Neuron (in vitro differentiated cells): ENCODE data around the gene ALG12.

ENCODE experiments used
- H2AFZ ChIP-seq: one replicate; pipeline ENCODE4 v1.6.1; 2013; ENCODE audit warnings: low read depth, mild to moderate bottlenecking, inconsistent platforms, low read length, moderate library complexity
- H3K27me3 ChIP-seq: one replicate; pipeline ENCODE4 v1.6.1; 2013; ENCODE audit warnings: low read length; ENCODE audit not compliant: insufficient read depth
- H3K36me3 ChIP-seq: one replicate; pipeline ENCODE4 v1.6.1; 2013; ENCODE audit warnings: low read length; ENCODE audit not compliant: insufficient read depth
- H3K4me1 ChIP-seq: one replicate; pipeline ENCODE4 v1.6.1; 2013; ENCODE audit warnings: low read length; ENCODE audit not compliant: insufficient read depth
- H3K4me3 ChIP-seq: 2 replicates; pipeline ENCODE4 v1.5.1; 2013; ENCODE audit warnings: mild to moderate bottlenecking, low read length, moderate library complexity
- H3K9me3 ChIP-seq: one replicate; pipeline ENCODE4 v1.6.1; 2013; ENCODE audit warnings: low read length

Gene ALG12

GRCh38 chr22:49925525-49926128 is 7.4 kb upstream of the ALG12 start:
- H3K4me3 ChIP-seq: no peak overlapping the region

GRCh38 chr22:49924113-49924833 is 6.0 kb upstream of the ALG12 start:
- Histone ChIP-seq H3K4me3 (no peak overlapping the region), H3K4me1 (peaks cover 15% of the 10 kb centered on the region), H2AFZ (no peak overlapping the region), H3K36me3 (peaks cover 7% of the 10 kb centered on the region), H3K27me3 (no peaks in the 10 kb centered on the region), H3K9me3 (no peaks in the 10 kb centered on the region)

More at GRCh38 chr22:49925525-49926128, 7.4 kb upstream of the ALG12 start:
- Histone ChIP-seq H3K4me1 (peaks cover 11% of the 10 kb centered on the region), H2AFZ (no peak overlapping the region), H3K27me3 (peaks cover 3% of the 10 kb centered on the region), H3K36me3 (peaks cover 2% of the 10 kb centered on the region), H3K9me3 (no peaks in the 10 kb centered on the region)

GRCh38 chr22:49923445-49923844 is 5.2 kb upstream of the ALG12 start:
- H3K27me3 ChIP-seq: no peaks in the 10 kb centered on the region
- no peak overlapping the region for H3K4me3 ChIP-seq
- peaks cover 7% of the 10 kb centered on the region for H3K36me3 ChIP-seq
- H2AFZ ChIP-seq: no peak overlapping the region
- H3K4me1 ChIP-seq: peaks cover 20% of the 10 kb centered on the region
- H3K9me3 ChIP-seq: no peaks in the 10 kb centered on the region

- no peak overlapping the region for H3K4me3 ChIP-seq
- no peaks in the 10 kb centered on the region for H3K27me3 ChIP-seq
- peaks cover 20% of the 10 kb centered on the region for H3K4me1 ChIP-seq
- peaks cover 7% of the 10 kb centered on the region for H3K36me3 ChIP-seq
- H2AFZ ChIP-seq: no peak overlapping the region
- no peaks in the 10 kb centered on the region for H3K9me3 ChIP-seq
Measured at GRCh38 chr22:49922926-49923325, 4.7 kb upstream of the ALG12 start.

- Histone ChIP-seq H3K4me1 (peaks cover 20% of the 10 kb centered on the region), H3K9me3 (no peaks in the 10 kb centered on the region), H2AFZ (no peak overlapping the region), H3K4me3 (no peak overlapping the region), H3K27me3 (no peaks in the 10 kb centered on the region), H3K36me3 (peaks cover 7% of the 10 kb centered on the region)
Measured at GRCh38 chr22:49922484-49922883, 4.2 kb upstream of the ALG12 start.

- Histone ChIP-seq H2AFZ (no peak overlapping the region), H3K36me3 (peaks cover 7% of the 10 kb centered on the region), H3K9me3 (no peaks in the 10 kb centered on the region), H3K27me3 (no peaks in the 10 kb centered on the region), H3K4me3 (no peak overlapping the region), H3K4me1 (peaks cover 14% of the 10 kb centered on the region)
Measured at GRCh38 chr22:49921508-49922278, 3.5 kb upstream of the ALG12 start.

- H2AFZ ChIP-seq: no peak overlapping the region
- H3K4me3 ChIP-seq: no peak overlapping the region
- H3K9me3 ChIP-seq: no peaks in the 10 kb centered on the region
- H3K27me3 ChIP-seq: no peaks in the 10 kb centered on the region
- peaks cover 14% of the 10 kb centered on the region for H3K4me1 ChIP-seq
- H3K36me3 ChIP-seq: peaks cover 7% of the 10 kb centered on the region
Measured at GRCh38 chr22:49920859-49921258, 2.6 kb upstream of the ALG12 start.

- Histone ChIP-seq H3K4me1 (peaks cover 14% of the 10 kb centered on the region), H3K36me3 (peaks cover 5% of the 10 kb centered on the region), H3K4me3 (peak overlapping the region; percentile 72), H3K27me3 (no peaks in the 10 kb centered on the region), H3K9me3 (no peaks in the 10 kb centered on the region), H2AFZ (peak overlapping the region; percentile 75)
Measured at GRCh38 chr22:49918911-49919881, 958 bp upstream of the ALG12 start.

- Histone ChIP-seq H2AFZ (no peak overlapping the region), H3K4me1 (peaks cover 14% of the 10 kb centered on the region), H3K36me3 (peaks cover 16% of the 10 kb centered on the region), H3K4me3 (peak overlapping the region; percentile 8), H3K27me3 (no peaks in the 10 kb centered on the region), H3K9me3 (no peaks in the 10 kb centered on the region)
Measured at GRCh38 chr22:49916831-49917230, 1.4 kb downstream of the ALG12 start.

- Histone ChIP-seq H3K36me3 (peaks cover 16% of the 10 kb centered on the region), H2AFZ (no peak overlapping the region), H3K9me3 (no peaks in the 10 kb centered on the region), H3K4me1 (peaks cover 14% of the 10 kb centered on the region), H3K4me3 (no peak overlapping the region), H3K27me3 (no peaks in the 10 kb centered on the region)
Measured at GRCh38 chr22:49915610-49916009, 2.6 kb downstream of the ALG12 start.

- no peak overlapping the region for H2AFZ ChIP-seq
- peaks cover 10% of the 10 kb centered on the region for H3K4me1 ChIP-seq
- no peaks in the 10 kb centered on the region for H3K9me3 ChIP-seq
- no peak overlapping the region for H3K4me3 ChIP-seq
- peaks cover 14% of the 10 kb centered on the region for H3K36me3 ChIP-seq
- no peaks in the 10 kb centered on the region for H3K27me3 ChIP-seq
Measured at GRCh38 chr22:49914256-49914655, 4.0 kb downstream of the ALG12 start.

GRCh38 chr22:49913446-49913845 is 4.8 kb downstream of the ALG12 start:
- H3K9me3 ChIP-seq: no peaks in the 10 kb centered on the region
- peaks cover 4% of the 10 kb centered on the region for H3K4me1 ChIP-seq
- no peak overlapping the region for H3K4me3 ChIP-seq
- peaks cover 18% of the 10 kb centered on the region for H3K36me3 ChIP-seq
- H3K27me3 ChIP-seq: no peaks in the 10 kb centered on the region
- no peak overlapping the region for H2AFZ ChIP-seq
